SU-DHL-6 (cell line): ENCODE measurements around the gene CCDC8.
"Not testable (repeated sequence)": the region's sequence is repeated elsewhere in the genome, so short reads cannot be mapped to it uniquely, and the experiment has no call there.

ENCODE experiments used
- H2AFZ ChIP-seq: fragments of 200-600 bp; sonication (generic); 2 replicates; pipeline ENCODE4 v1.6.1; 2014; ENCODE audit warnings: low read depth, mild to moderate bottlenecking, moderate library complexity, mixed read lengths, antibody characterized with exemption, low read length; ENCODE audit not compliant: severe bottlenecking
- H3F3A ChIP-seq: fragments of 200-600 bp; shearing (Covaris generic); 2 replicates; pipeline ENCODE4 v1.6.0; 2016; ENCODE audit warnings: antibody characterized with exemption, mild to moderate bottlenecking; ENCODE audit not compliant: insufficient read depth
- H3K27ac ChIP-seq: fragments of 200-600 bp; sonication (generic); 2 replicates; pipeline ENCODE4 v1.5.1; 2016; ENCODE audit warnings: low read depth, mild to moderate bottlenecking, low read length, moderate library complexity, mixed read lengths
- H3K27me3 ChIP-seq: fragments of 200-600 bp; sonication (generic), shearing (Covaris generic); 2 replicates; pipeline ENCODE4 v1.6.0; 2014; ENCODE audit warnings: mild to moderate bottlenecking, low read length
- H3K36me3 ChIP-seq: fragments of 200-600 bp; sonication (generic); 2 replicates; pipeline ENCODE4 v1.6.1; 2014; ENCODE audit warnings: mild to moderate bottlenecking, low read length, mixed read lengths
- H3K4me2 ChIP-seq: fragments of 300-600, 200-600 bp; shearing (Covaris generic), sonication (generic); 2 replicates; pipeline ENCODE4 v1.6.0; 2014; ENCODE audit warnings: low read length, low read depth, mild to moderate bottlenecking; ENCODE audit not compliant: poor library complexity, severe bottlenecking
- H3K4me3 ChIP-seq: fragments of 200-600 bp; sonication (generic); 2 replicates; pipeline ENCODE4 v1.5.1; 2014; ENCODE audit warnings: antibody characterized with exemption, low read length, mild to moderate bottlenecking, mixed read lengths; ENCODE audit not compliant: insufficient read depth, poor library complexity, severe bottlenecking
- H3K79me2 ChIP-seq: fragments of 200-600 bp; sonication (generic); 2 replicates; pipeline ENCODE4 v1.6.1; 2014; ENCODE audit warnings: mild to moderate bottlenecking, low read length, moderate library complexity; ENCODE audit not compliant: insufficient read depth
- H3K9ac ChIP-seq: fragments of 200-600 bp; sonication (generic); 2 replicates; pipeline ENCODE4 v1.7.0; 2014; ENCODE audit warnings: mild to moderate bottlenecking, low read length
- H3K9me2 ChIP-seq: fragments of 200-600 bp; sonication (generic); replicated peaks from 2 replicates; pipeline ENCODE4 v1.6.1; 2014; ENCODE audit warnings: low read length; ENCODE audit not compliant: insufficient read depth
- H3K9me3 ChIP-seq: fragments of 200-600 bp; sonication (generic); 2 replicates; pipeline ENCODE4 v1.6.1; 2014; ENCODE audit warnings: low read length, mixed read lengths; ENCODE audit not compliant: insufficient read depth
- H4K20me1 ChIP-seq: fragments of 200-600 bp; sonication (generic); 2 replicates; pipeline ENCODE4 v1.6.1; 2014; ENCODE audit warnings: low read depth, mild to moderate bottlenecking, antibody characterized with exemption, low read length, moderate library complexity, mixed read lengths
- CTCF ChIP-seq: fragments of 200-600 bp; sonication (generic); IDR thresholded peaks from one replicate; pipeline ENCODE4 v1.5.1; 2017; ENCODE audit warnings: antibody characterized with exemption, mild to moderate bottlenecking, low read length, moderate library complexity; ENCODE audit not compliant: insufficient read depth, poor library complexity, severe bottlenecking
- EZH2phosphoT487 ChIP-seq: fragments of 200-600 bp; sonication (generic), shearing (Covaris generic); conservative IDR thresholded peaks from 2 replicates; pipeline ENCODE4 v1.6.1; 2018; ENCODE audit warnings: mild to moderate bottlenecking, antibody characterized with exemption, low read length, moderate library complexity, mixed read lengths

CCDC8 gene

GRCh38 chr19:46404055-46404752 lies 9.2 kb downstream of the CCDC8 start:
- Histone ChIP-seq H3K36me3 (no peaks in the 10 kb centered on the region), H2AFZ (no peak overlapping the region), H3K27me3 (no peaks in the 10 kb centered on the region), H3K4me2 (no peak overlapping the region), H3K79me2 (no peaks in the 10 kb centered on the region), H3F3A (0 out of 2 replicates have a peak, but pooled peaks cover 4% of the 10 kb centered on the region), H3K9me3 (no peaks in the 10 kb centered on the region), H3K27ac (no peak overlapping the region), H4K20me1 (no peaks in the 10 kb centered on the region), H3K9ac (no peak overlapping the region), H3K9me2 (no peaks in the 10 kb centered on the region), H3K4me3 (no peak overlapping the region)
- no peak for TF ChIP-seq CTCF
- TF ChIP-seq EZH2phosphoT487 = no peak

- H4K20me1 ChIP-seq = no peaks in the 10 kb centered on the region
- H3K36me3 ChIP-seq = no peaks in the 10 kb centered on the region
- H3K4me2 ChIP-seq = no peak overlapping the region
- H3K27me3 ChIP-seq = no peaks in the 10 kb centered on the region
- H3K9me2 ChIP-seq = no peaks in the 10 kb centered on the region
- no peak overlapping the region for H3K9ac ChIP-seq
- 0 out of 2 replicates have a peak, but pooled peaks cover 4% of the 10 kb centered on the region for H3F3A ChIP-seq
- no peak for TF ChIP-seq EZH2phosphoT487
- TF ChIP-seq CTCF = no peak
- H2AFZ ChIP-seq = peak overlapping the region; percentile 38
- peak overlapping the region; percentile 50; the same call in 1 of the 2 replicates for H3K27ac ChIP-seq
- H3K4me3 ChIP-seq = no peak overlapping the region
- no peaks in the 10 kb centered on the region for H3K9me3 ChIP-seq
- no peaks in the 10 kb centered on the region for H3K79me2 ChIP-seq
Measured at GRCh38 chr19:46402725-46403124, 10.6 kb downstream of the CCDC8 start.

GRCh38 chr19:46397801-46398479 lies 15.4 kb downstream of the CCDC8 start:
- H3F3A ChIP-seq = peaks cover 12% of the 10 kb centered on the region
- not testable (repeated sequence) for H3K9me3 ChIP-seq, H3K4me2 ChIP-seq, H3K79me2 ChIP-seq, H4K20me1 ChIP-seq, H3K9ac ChIP-seq, H3K9me2 ChIP-seq, H3K4me3 ChIP-seq, H2AFZ ChIP-seq, H3K36me3 ChIP-seq, H3K27me3 ChIP-seq, H3K27ac ChIP-seq

DNA sequence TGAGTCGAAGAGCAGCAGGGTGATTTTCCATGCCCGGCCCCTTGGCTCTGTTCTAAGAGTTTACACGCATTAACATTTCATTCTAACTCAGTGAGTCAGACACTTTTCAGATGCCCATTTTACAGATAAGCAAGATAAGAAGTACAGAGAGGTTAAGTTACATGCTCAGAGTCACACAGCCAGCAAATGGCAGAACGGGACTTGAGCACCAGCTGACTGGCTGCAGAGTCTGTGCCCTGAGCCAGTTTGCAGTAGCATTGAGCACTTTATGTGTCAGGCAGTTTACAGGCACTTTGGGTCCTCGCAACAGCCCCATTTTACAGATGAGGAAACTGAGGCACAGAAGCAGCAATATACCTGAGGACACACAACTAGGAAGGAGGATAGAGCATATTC lies 19.0 kb downstream of the CCDC8 start:
- Histone ChIP-seq H2AFZ (no peak overlapping the region), H3K27me3 (no peaks in the 10 kb centered on the region), H3K36me3 (no peaks in the 10 kb centered on the region), H4K20me1 (no peaks in the 10 kb centered on the region), H3K9me3 (no peaks in the 10 kb centered on the region), H3K4me3 (no peak overlapping the region), H3K9ac (no peak overlapping the region), H3K27ac (no peak overlapping the region), H3K9me2 (no peaks in the 10 kb centered on the region), H3K4me2 (no peak overlapping the region), H3K79me2 (no peaks in the 10 kb centered on the region), H3F3A (peaks cover 8% of the 10 kb centered on the region)
- TF ChIP-seq EZH2phosphoT487 = no peak
- no peak for TF ChIP-seq CTCF
